IMR-90 (cell line): Measurements from ENCODE around the gene KRT71. TPM values are rescaled to one million over a fixed set of nuclear protein-coding genes. Genes with fewer than 3 reads are reported as not detected.

Experiments used
- ATAC-seq: fragments of 200-7000 bp; cut with Tn5 transposase; 2 replicates; pipeline ENCODE4 v1.9.1; 2020; ENCODE audit warnings: low read depth, mild to moderate bottlenecking, moderate library complexity
- BruUV-seq: library from RNA; stranded (reverse); fragments of 400-500 nt; replicated peaks from 2 replicates; lab custom pipeline; 2021; lab: Mats Ljungman, UMichigan
- CTCF ChIA-PET: fragments of 300-600 bp; formaldehyde crosslinking; extraction: SDS; loops from one replicate; lab custom pipeline; 2021; ENCODE audit warnings: antibody characterized with exemption; lab: Yijun Ruan, JAX
- POLR2A ChIA-PET: fragments of 300-600 bp; sonication (Branson Sonifier 250); formaldehyde crosslinking; loops from one replicate; lab custom pipeline; 2022; ENCODE audit warnings: antibody characterized with exemption; ENCODE audit not compliant: unreplicated experiment; lab: Charles Lee
- DNase-seq: peaks from one replicate; pipeline ENCODE4 v3.0.0; 2013
- H2AFZ ChIP-seq: replicated peaks from 2 replicates; pipeline ENCODE3; 2013; ENCODE audit warnings: low read length, mild to moderate bottlenecking; ENCODE audit not compliant: poor library complexity
- H2AK5ac ChIP-seq: 2 replicates; pipeline ENCODE4 v1.6.1; 2013; ENCODE audit warnings: low read depth, low read length, inconsistent platforms
- H2AK9ac ChIP-seq: replicated peaks from 2 replicates; pipeline ENCODE3; 2013; ENCODE audit warnings: mild to moderate bottlenecking, low read depth, low read length, moderate library complexity; ENCODE audit not compliant: poor library complexity
- H2BK120ac ChIP-seq: 2 replicates; pipeline ENCODE4 v1.6.1; 2013; ENCODE audit warnings: low read depth, low read length, inconsistent platforms
- H2BK15ac ChIP-seq: 3 replicates; pipeline ENCODE4 v1.6.1; 2013; ENCODE audit warnings: low read depth, low read length, inconsistent platforms
- H2BK20ac ChIP-seq: 2 replicates; pipeline ENCODE4 v1.6.1; 2013; ENCODE audit warnings: low read depth, mild to moderate bottlenecking, inconsistent platforms, low read length, moderate library complexity
- H2BK5ac ChIP-seq: 2 replicates; pipeline ENCODE4 v1.6.1; 2013; ENCODE audit warnings: mild to moderate bottlenecking, low read depth, low read length, inconsistent platforms; ENCODE audit not compliant: poor library complexity, severe bottlenecking
- H3K14ac ChIP-seq: replicated peaks from 2 replicates; pipeline ENCODE4 v1.6.1; 2013; ENCODE audit warnings: low read depth, low read length, inconsistent platforms
- H3K18ac ChIP-seq: 2 replicates; pipeline ENCODE4 v1.6.1; 2013; ENCODE audit warnings: low read depth, low read length, control low read depth
- H3K23ac ChIP-seq: 2 replicates; pipeline ENCODE4 v1.6.1; 2013; ENCODE audit warnings: low read depth, low read length, inconsistent platforms
- H3K27ac ChIP-seq: 2 replicates; pipeline ENCODE4 v1.5.1; 2013; ENCODE audit warnings: mild to moderate bottlenecking, control low read depth, low read length; ENCODE audit not compliant: insufficient read depth
- H3K27me3 ChIP-seq: 2 replicates; pipeline ENCODE4 v1.6.1; 2013; ENCODE audit warnings: low read length; ENCODE audit not compliant: control insufficient read depth, insufficient read depth
- H3K36me3 ChIP-seq: 2 replicates; pipeline ENCODE4 v1.6.1; 2013; ENCODE audit warnings: low read length, mixed read lengths; ENCODE audit not compliant: control insufficient read depth, insufficient read depth
- H3K4ac ChIP-seq: 2 replicates; pipeline ENCODE4 v1.6.1; 2013; ENCODE audit warnings: low read depth, low read length, inconsistent platforms
- H3K4me1 ChIP-seq: 2 replicates; pipeline ENCODE4 v1.6.1; 2013; ENCODE audit warnings: low read length, mixed read lengths; ENCODE audit not compliant: control insufficient read depth, insufficient read depth
- H3K4me2 ChIP-seq: 2 replicates; pipeline ENCODE4 v1.6.1; 2013; ENCODE audit warnings: low read depth, mild to moderate bottlenecking, control low read depth, low read length, moderate library complexity
- H3K4me3 ChIP-seq: 2 replicates; pipeline ENCODE4 v1.5.1; 2013; ENCODE audit warnings: low read depth, mild to moderate bottlenecking, control low read depth, low read length, moderate library complexity; ENCODE audit not compliant: insufficient read depth
- H3K56ac ChIP-seq: 2 replicates; pipeline ENCODE4 v1.6.1; 2013; ENCODE audit warnings: low read length, inconsistent platforms; ENCODE audit not compliant: insufficient read depth; ENCODE audit errors: extremely low read depth
- H3K79me1 ChIP-seq, 2 experiments: 2 replicates each; pipeline ENCODE4 v1.6.1; 2013; ENCODE audit warnings: low read length in 2 of 2, inconsistent platforms in 1 of 2, low read depth in 1 of 2
- H3K9ac ChIP-seq: 2 replicates; pipeline ENCODE4 v1.6.1; 2013; ENCODE audit warnings: low read depth, low read length, control low read depth
- H3K9me1 ChIP-seq: 2 replicates; pipeline ENCODE4 v1.6.1; 2013; ENCODE audit warnings: low read length, inconsistent platforms; ENCODE audit not compliant: insufficient read depth
- H3K9me3 ChIP-seq: 2 replicates; pipeline ENCODE4 v1.6.1; 2013; ENCODE audit warnings: low read length; ENCODE audit not compliant: control insufficient read depth, insufficient read depth
- H4K20me1 ChIP-seq: 2 replicates; pipeline ENCODE4 v1.6.1; 2013; ENCODE audit warnings: low read length, inconsistent platforms; ENCODE audit not compliant: insufficient read depth
- H4K5ac ChIP-seq: 2 replicates; pipeline ENCODE4 v1.6.1; 2013; ENCODE audit warnings: mild to moderate bottlenecking, low read depth, low read length, control low read depth
- H4K8ac ChIP-seq, 2 experiments: 2 replicates each; pipeline ENCODE4 v1.6.1; 2013; ENCODE audit warnings: low read depth in 2 of 2, low read length in 2 of 2, control low read depth in 1 of 2, inconsistent platforms in 1 of 2
- H4K91ac ChIP-seq: 2 replicates; pipeline ENCODE4 v1.6.1; 2013; ENCODE audit warnings: low read depth, low read length, inconsistent platforms; ENCODE audit not compliant: insufficient read depth
- BHLHE40 ChIP-seq: fragments of 150-350 bp; IDR thresholded peaks from 2 replicates; pipeline ENCODE4 v1.6.1; 2016; ENCODE audit warnings: mild to moderate bottlenecking, low read depth, low read length
- CHD1 ChIP-seq: IDR thresholded peaks from 2 replicates; pipeline ENCODE4 v1.6.1; 2012; ENCODE audit warnings: low read depth, low read length, improper control_type of control experiment
- ELK1 ChIP-seq: fragments of 150-350 bp; IDR thresholded peaks from 2 replicates; pipeline ENCODE4 v1.6.1; 2016; ENCODE audit warnings: low read depth, mild to moderate bottlenecking, low read length, moderate library complexity, borderline replicate concordance
- FOS ChIP-seq: fragments of 150-350 bp; IDR thresholded peaks from 2 replicates; pipeline ENCODE4 v1.6.1; 2016; ENCODE audit warnings: low read depth, low read length
- RCOR1 ChIP-seq: IDR thresholded peaks from 2 replicates; pipeline ENCODE4 v1.6.1; 2012; ENCODE audit warnings: mild to moderate bottlenecking, low read length, improper control_type of control experiment; ENCODE audit not compliant: insufficient replicate concordance
- whole genome bisulfite sequencing, 2 experiments: methylation state at CpG; one replicate each; pipeline versions ENCODE4 v1.1.5 to v1.1.7; 2013; ENCODE audit warnings: missing lambda C conversion rate in 2 of 2; ENCODE audit not compliant: insufficient read length in 1 of 2; ENCODE audit errors: extremely low coverage in 2 of 2; 5-methylcytosine and 5-hydroxymethylcytosine counted together
- dilution Hi-C: fragments of 300-500 bp; cut with HindIII; formaldehyde crosslinking; loops from one replicate; pipeline ENCODE4 v1.14.3; 2018; ENCODE audit warnings: low sequenced_read_pairs; ENCODE audit not compliant: unreplicated experiment
- in situ Hi-C: fragments of 300-500 bp; cut with MboI; formaldehyde crosslinking; loops from 3 replicates; pipeline ENCODE4 v1.14.3; 2019; ENCODE audit warnings: low sequenced_read_pairs, inconsistent platforms, mixed read lengths
- intact Hi-C: fragments of 100-400 bp; cut with micrococcal nuclease; formaldehyde crosslinking; loops from 2 replicates; pipeline ENCODE4 v1.10.0; 2022
- polyA plus RNA-seq, 3 experiments: library from polyadenylated mRNA; depleted of rRNA; stranded (reverse); fragments of >200 nt; gene quantifications; 2 replicates each; pipeline ENCODE4 v1.2.3, GENCODE V29; 2012; ENCODE audit warnings: low replicate concordance in 1 of 3
- total RNA-seq: library from RNA; depleted of rRNA; stranded (reverse); fragments of >200 nt; gene quantifications from 2 replicates; pipeline ENCODE4 v1.2.3, GENCODE V29; 2012

Gene KRT71
- total and polyA plus RNA-seq, 2 of the 4 experiments (the other 2 are of a cell fraction), result not detected

GRCh38 chr12:52585066-52585465 is 32.1 kb upstream of the KRT71 start:
- no peak overlapping the region for H2AK5ac ChIP-seq
- no peak overlapping the region for H2AK9ac ChIP-seq
- H3K9me1 ChIP-seq, result no peaks in the 10 kb centered on the region
- peaks cover 41% of the 10 kb centered on the region for H3K27me3 ChIP-seq
- no peak overlapping the region for H2BK120ac ChIP-seq
- intact Hi-C loops, result no loop called here
- no TSS peak for BruUV-seq
- no peak overlapping the region for H2BK15ac ChIP-seq
- no peak overlapping the region for H2BK20ac ChIP-seq
- ChIA-PET CTCF (interaction anchor here (1.0 to 1.1 kb wide), 3 partner anchors 281 to 286 kb away, joined by 3 to 5 read pairs (median 4); no protein-coding TSS in a partner anchor), POLR2A (no interaction called here)
- H4K5ac ChIP-seq, result no peak overlapping the region
- no peaks in the 10 kb centered on the region for H3K36me3 ChIP-seq
- dilution Hi-C loops, result no loop called here
- H3K9me3 ChIP-seq, result no peaks in the 10 kb centered on the region
- TF ChIP-seq CHD1 (no peak), ELK1 (no peak), FOS (no peak), BHLHE40 (no peak), RCOR1 (no peak)
- in situ Hi-C loops, result loop anchor here (10.0 kb wide), 2 partner anchors 400 to 430 kb away; no protein-coding TSS in a partner anchor
- no peak overlapping the region for H4K8ac ChIP-seq
- no peak overlapping the region for H3K4me3 ChIP-seq
- no peak overlapping the region for H3K27ac ChIP-seq
- H3K4me1 ChIP-seq, result no peaks in the 10 kb centered on the region
- ATAC-seq, result no peak
- no peak overlapping the region for H3K9ac ChIP-seq
- 57% methylated on average over 1 of the region's 3 CpGs; no CpG with 5 or more reads in 1 of the 2 experiments for WGBS, 2 experiments
- H3K23ac ChIP-seq, result no peak overlapping the region
- no peak overlapping the region for H3K56ac ChIP-seq
- H2BK5ac ChIP-seq, result no peak overlapping the region
- H3K14ac ChIP-seq, result no peak overlapping the region
- H2AFZ ChIP-seq, result no peak overlapping the region
- no peak overlapping the region for H3K4ac ChIP-seq
- H4K20me1 ChIP-seq, result no peaks in the 10 kb centered on the region; the same call in 1 of the 2 replicates
- DNase-seq, result no peak
- H3K4me2 ChIP-seq, result no peak overlapping the region
- H4K91ac ChIP-seq, result no peak overlapping the region
- H3K79me1 ChIP-seq, result no peaks in the 10 kb centered on the region
- H3K18ac ChIP-seq, result no peak overlapping the region
